Activated CD8-positive, alpha-beta memory T cell treated with anti-CD3 and anti-CD28 coated beads, Interleukin-2, amount 10 ng/mL, durations not matched to agents 7 days and 5 days (primary cell): ENCODE results near the gene RAD18. TPM values are rescaled to one million over a fixed set of nuclear protein-coding genes. Genes with fewer than 3 reads are reported as not detected.

Source experiments
- ATAC-seq: fragments of 150-1000 bp; cut with Tn5 transposase; one replicate; pipeline ENCODE4 v1.10.0; 2021; ENCODE audit warnings: moderate library complexity
- CTCF ChIA-PET: fragments of 350-600 bp; sonication (Branson Sonifier 250); formaldehyde crosslinking; loops from one replicate; lab custom pipeline; 2021; ENCODE audit warnings: antibody characterized with exemption; lab: Charles Lee
- DNase-seq: peaks from one replicate; pipeline ENCODE4 v3.0.0-alpha.2; 2020
- H3K27ac Mint-ChIP-seq: one replicate; pipeline ENCODE4 v1.8.0; 2021; ENCODE audit warnings: mild to moderate bottlenecking, mixed read lengths
- H3K27me3 Mint-ChIP-seq: one replicate; pipeline ENCODE4 v1.8.0; 2021; ENCODE audit warnings: mixed read lengths
- H3K36me3 Mint-ChIP-seq: one replicate; pipeline ENCODE4 v1.8.0; 2021; ENCODE audit warnings: mild to moderate bottlenecking, mixed read lengths
- H3K4me1 Mint-ChIP-seq: one replicate; pipeline ENCODE4 v1.8.0; 2021; ENCODE audit warnings: mixed read lengths
- H3K4me3 Mint-ChIP-seq: one replicate; pipeline ENCODE4 v1.8.0; 2021; ENCODE audit warnings: mild to moderate bottlenecking, moderate library complexity, mixed read lengths
- H3K9me3 Mint-ChIP-seq: one replicate; pipeline ENCODE4 v1.8.0; 2022; ENCODE audit warnings: low read depth, mixed read lengths
- total RNA-seq, 2 experiments: library from RNA; stranded (reverse); gene quantifications; one replicate each; pipeline ENCODE4 v1.2.3, GENCODE V29; 2021

The RAD18 gene
- total RNA-seq, 2 experiments from 2014 or later, result 35.4 to 37.6 TPM

- no peak for DNase-seq
- Mint-ChIP-seq H3K36me3 (peaks cover 66% of the 10 kb centered on the region), H3K27ac (no peak overlapping the region), H3K9me3 (peaks cover 12% of the 10 kb centered on the region), H3K27me3 (no peaks in the 10 kb centered on the region), H3K4me1 (peaks cover under 1% of the 10 kb centered on the region), H3K4me3 (no peak overlapping the region)
- ATAC-seq, result no peak
- CTCF ChIA-PET, result no interaction called here
These were observed 20.4 kb downstream of the RAD18 start for GRCh38 chr3:8942746-8943488.

GRCh38 chr3:8942115-8942514, 21.2 kb downstream of the RAD18 start:
- Mint-ChIP-seq H3K27me3 (no peaks in the 10 kb centered on the region), H3K9me3 (peaks cover 12% of the 10 kb centered on the region), H3K4me1 (no peaks in the 10 kb centered on the region), H3K4me3 (no peak overlapping the region), H3K27ac (no peak overlapping the region), H3K36me3 (peaks cover 65% of the 10 kb centered on the region)
- ATAC-seq (no peak), DNase-seq (no peak)
- CTCF ChIA-PET, result interaction anchor here (2.2 kb wide), 1 partner anchor 360 kb away, joined by 5 read pairs; no protein-coding TSS in a partner anchor

- Mint-ChIP-seq H3K36me3 (peaks cover 52% of the 10 kb centered on the region), H3K4me1 (no peaks in the 10 kb centered on the region), H3K4me3 (no peak overlapping the region), H3K27me3 (no peaks in the 10 kb centered on the region), H3K27ac (no peak overlapping the region), H3K9me3 (peaks cover 3% of the 10 kb centered on the region)
- DNase-seq (no peak), ATAC-seq (peak; percentile 23)
- CTCF ChIA-PET, result interaction anchor here (1.2 kb wide), 1 partner anchor 49 kb away, joined by 5 read pairs; no protein-coding TSS in a partner anchor
These were observed 25.3 kb downstream of the RAD18 start for GRCh38 chr3:8938021-8938420.

- no peaks in the 10 kb centered on the region for H3K4me1 Mint-ChIP-seq
- ATAC-seq, result no peak
- H3K9me3 Mint-ChIP-seq, result no peaks in the 10 kb centered on the region
- peaks cover 46% of the 10 kb centered on the region for H3K36me3 Mint-ChIP-seq
- H3K27ac Mint-ChIP-seq, result no peak overlapping the region
- H3K27me3 Mint-ChIP-seq, result no peaks in the 10 kb centered on the region
- no peak overlapping the region for H3K4me3 Mint-ChIP-seq
- CTCF ChIA-PET, result interaction anchor here (1.2 kb wide), 1 partner anchor 50 kb away, joined by 5 read pairs; no protein-coding TSS in a partner anchor
- no peak for DNase-seq
These were observed 25.9 kb downstream of the RAD18 start for GRCh38 chr3:8937064-8938020.

- Mint-ChIP-seq H3K27ac (no peak overlapping the region), H3K4me3 (no peak overlapping the region), H3K27me3 (no peaks in the 10 kb centered on the region), H3K36me3 (peaks cover 32% of the 10 kb centered on the region), H3K4me1 (no peaks in the 10 kb centered on the region), H3K9me3 (no peaks in the 10 kb centered on the region)
- DNase-seq, result no peak
- CTCF ChIA-PET, result no interaction called here
- ATAC-seq, result no peak
These were observed 30.8 kb downstream of the RAD18 start for GRCh38 chr3:8932507-8932906.

- Mint-ChIP-seq H3K4me3 (no peak overlapping the region), H3K27ac (no peak overlapping the region), H3K4me1 (no peaks in the 10 kb centered on the region), H3K27me3 (no peaks in the 10 kb centered on the region), H3K36me3 (peaks cover 35% of the 10 kb centered on the region), H3K9me3 (no peaks in the 10 kb centered on the region)
- ATAC-seq, result no peak
- DNase-seq, result no peak
- CTCF ChIA-PET, result no interaction called here
These were observed 31.9 kb downstream of the RAD18 start for GRCh38 chr3:8931342-8931741.

- Mint-ChIP-seq H3K36me3 (peaks cover 38% of the 10 kb centered on the region), H3K4me1 (no peaks in the 10 kb centered on the region), H3K27ac (no peak overlapping the region), H3K9me3 (no peaks in the 10 kb centered on the region), H3K27me3 (no peaks in the 10 kb centered on the region), H3K4me3 (no peak overlapping the region)
- ATAC-seq, result no peak
- DNase-seq, result no peak
- CTCF ChIA-PET, result no interaction called here
These were observed 33.4 kb downstream of the RAD18 start for GRCh38 chr3:8929860-8930259.

- CTCF ChIA-PET, result interaction anchor here (0.7 kb wide), 1 partner anchor 251 kb away, joined by 3 read pairs; no protein-coding TSS in a partner anchor
- H3K9me3 Mint-ChIP-seq, result no peaks in the 10 kb centered on the region
- no peaks in the 10 kb centered on the region for H3K4me1 Mint-ChIP-seq
- peaks cover 35% of the 10 kb centered on the region for H3K36me3 Mint-ChIP-seq
- no peak overlapping the region for H3K4me3 Mint-ChIP-seq
- H3K27ac Mint-ChIP-seq, result no peak overlapping the region
- DNase-seq (no peak), ATAC-seq (no peak)
- no peaks in the 10 kb centered on the region for H3K27me3 Mint-ChIP-seq
These were observed 48.8 kb downstream of the RAD18 start for GRCh38 chr3:8914491-8914890.

GRCh38 chr3:8911781-8912180, 51.5 kb downstream of the RAD18 start:
- Mint-ChIP-seq H3K9me3 (no peaks in the 10 kb centered on the region), H3K36me3 (peaks cover 46% of the 10 kb centered on the region), H3K4me3 (no peak overlapping the region), H3K4me1 (no peaks in the 10 kb centered on the region), H3K27me3 (no peaks in the 10 kb centered on the region), H3K27ac (no peak overlapping the region)
- no peak for ATAC-seq
- no peak for DNase-seq
- CTCF ChIA-PET, result no interaction called here

GRCh38 chr3:8909160-8909559, 54.1 kb downstream of the RAD18 start:
- no peak overlapping the region for H3K4me3 Mint-ChIP-seq
- H3K27me3 Mint-ChIP-seq, result no peaks in the 10 kb centered on the region
- H3K27ac Mint-ChIP-seq, result no peak overlapping the region
- no peak for ATAC-seq
- no peaks in the 10 kb centered on the region for H3K9me3 Mint-ChIP-seq
- CTCF ChIA-PET, result no interaction called here
- H3K4me1 Mint-ChIP-seq, result no peaks in the 10 kb centered on the region
- peaks cover 47% of the 10 kb centered on the region for H3K36me3 Mint-ChIP-seq
- no peak for DNase-seq

GRCh38 chr3:8903191-8903590, 60.1 kb downstream of the RAD18 start:
- DNase-seq (no peak), ATAC-seq (no peak)
- peaks cover 43% of the 10 kb centered on the region for H3K36me3 Mint-ChIP-seq
- CTCF ChIA-PET, result interaction anchor here (1.0 kb wide), 1 partner anchor 10 kb away, joined by 3 read pairs; no protein-coding TSS in a partner anchor
- no peak overlapping the region for H3K4me3 Mint-ChIP-seq
- no peaks in the 10 kb centered on the region for H3K4me1 Mint-ChIP-seq
- H3K9me3 Mint-ChIP-seq, result no peaks in the 10 kb centered on the region
- H3K27me3 Mint-ChIP-seq, result no peaks in the 10 kb centered on the region
- no peak overlapping the region for H3K27ac Mint-ChIP-seq

- Mint-ChIP-seq H3K36me3 (peaks cover 33% of the 10 kb centered on the region), H3K4me1 (no peaks in the 10 kb centered on the region), H3K4me3 (no peak overlapping the region), H3K27me3 (no peaks in the 10 kb centered on the region), H3K27ac (no peak overlapping the region), H3K9me3 (no peaks in the 10 kb centered on the region)
- DNase-seq (no peak), ATAC-seq (no peak)
- CTCF ChIA-PET, result no interaction called here
These were observed 62.4 kb downstream of the RAD18 start for GRCh38 chr3:8900869-8901268.

GRCh38 chr3:8899876-8900460, 63.3 kb downstream of the RAD18 start:
- DNase-seq (no peak), ATAC-seq (no peak)
- Mint-ChIP-seq H3K36me3 (peaks cover 36% of the 10 kb centered on the region), H3K27me3 (no peaks in the 10 kb centered on the region), H3K4me1 (no peaks in the 10 kb centered on the region), H3K27ac (no peak overlapping the region), H3K4me3 (no peak overlapping the region), H3K9me3 (no peaks in the 10 kb centered on the region)
- CTCF ChIA-PET, result no interaction called here
